Measurements from ENCODE around the gene SRPK2. TPM values are rescaled to one million over a fixed set of nuclear protein-coding genes. Genes with fewer than 3 reads are reported as not detected.

Gene SRPK2
- total and polyA plus RNA-seq, 2 donors (not counting 1 experiment from before 2014, with no cell fraction given), result 15.2 to 108 TPM

- intact Hi-C loops (cut with micrococcal nuclease), result no loop called here
- Histone ChIP-seq H3K4me1 (ENCODE audit: control insufficient read depth in 2 of 2, insufficient read depth in 2 of 2, low read length in 2 of 2) (peaks cover 17 to 23% of the 10 kb centered on the region in 2 donors), H4K20me1 (ENCODE audit: control insufficient read depth, insufficient read depth, low read length, poor library complexity, severe bottlenecking) (peaks cover 94% of the 10 kb centered on the region), H3K79me2 (ENCODE audit: control insufficient read depth, insufficient read depth, low read length) (peaks cover 98% of the 10 kb centered on the region), H3K27me3 (replicated peaks in 1 of 4; ENCODE audit: control extremely low read depth in 1 of 4, control insufficient read depth in 3 of 4, insufficient read depth in 4 of 4, low read length in 3 of 4) (no peaks in the 10 kb centered on the region), H2AFZ (ENCODE audit: insufficient read depth, low read depth, low read length, poor library complexity, severe bottlenecking) (no peak overlapping the region), H3K36me3 (replicated peaks in 1 of 2; ENCODE audit: control extremely low read depth in 1 of 2, control insufficient read depth in 1 of 2, extremely low read depth in 1 of 2, insufficient read depth in 2 of 2, low read length in 1 of 2) (peaks cover 0 to 5% of the 10 kb centered on the region in 2 experiments), H3K4me3 (ENCODE audit: control extremely low read depth in 1 of 5, extremely low read depth in 1 of 5, insufficient read depth in 1 of 5, low read depth in 2 of 5, low read length in 4 of 5) (no peak overlapping the region), H3K27ac (ENCODE audit: low read length in 2 of 2) (peak overlapping the region in 1 of 2 donors; percentile 43), H3K4me2 (replicated peaks; ENCODE audit: low read depth, low read length, poor library complexity, severe bottlenecking) (peak overlapping the region; percentile 15), H3K9ac (ENCODE audit: low read length) (peak overlapping the region; percentile 13), H3K9me3 (ENCODE audit: control extremely low read depth in 1 of 3, control insufficient read depth in 2 of 3, insufficient read depth in 1 of 3, low read length in 2 of 3) (peaks cover 0 to 7% (median 0%) of the 10 kb centered on the region in 3 donors)
- H3K4me1 Mint-ChIP-seq, result peaks cover 33% of the 10 kb centered on the region
- no peak overlapping the region for H3K27ac Mint-ChIP-seq
- ATAC-seq (ENCODE audit: low read depth) (no peak), DNase-seq (no peak)
- no peaks in the 10 kb centered on the region for H3K27me3 Mint-ChIP-seq
- no peaks in the 10 kb centered on the region for H3K9me3 Mint-ChIP-seq (ENCODE audit: insufficient read depth)
- POLR2A ChIA-PET, result no interaction called here
- TF ChIP-seq CTCF (IDR thresholded peaks at IDR 0.05), result no peak
- no peak for TF ChIP-seq EZH2 (IDR thresholded peaks at IDR 0.05; ENCODE audit: borderline replicate concordance, insufficient read depth, low read depth, low read length, poor library complexity, severe bottlenecking)
- CTCF ChIA-PET, result no interaction called here
- H3K4me3 Mint-ChIP-seq, result no peak overlapping the region
- WGBS (ENCODE audit: insufficient coverage), result 100% methylated on average over 2 of the region's 4 CpGs
These were observed 142.5 kb downstream of the SRPK2 start for GRCh38 chr7:105246256-105246655.

- H2AFZ ChIP-seq (ENCODE audit: insufficient read depth, low read depth, low read length, poor library complexity, severe bottlenecking), result no peak overlapping the region
- H3K79me2 ChIP-seq (ENCODE audit: control insufficient read depth, insufficient read depth, low read length), result peaks cover 98% of the 10 kb centered on the region
- CTCF ChIA-PET, result no interaction called here
- Mint-ChIP-seq H3K9me3 (ENCODE audit: insufficient read depth) (no peaks in the 10 kb centered on the region), H3K4me3 (no peak overlapping the region), H3K4me1 (peaks cover 33% of the 10 kb centered on the region), H3K27ac (no peak overlapping the region), H3K27me3 (no peaks in the 10 kb centered on the region)
- no peaks in the 10 kb centered on the region for H3K27me3 ChIP-seq (replicated peaks in 1 of 4; ENCODE audit: control extremely low read depth in 1 of 4, control insufficient read depth in 3 of 4, insufficient read depth in 4 of 4, low read length in 3 of 4)
- peaks cover 92% of the 10 kb centered on the region for H4K20me1 ChIP-seq (ENCODE audit: control insufficient read depth, insufficient read depth, low read length, poor library complexity, severe bottlenecking)
- H3K36me3 ChIP-seq (replicated peaks in 1 of 2; ENCODE audit: control extremely low read depth in 1 of 2, control insufficient read depth in 1 of 2, extremely low read depth in 1 of 2, insufficient read depth in 2 of 2, low read length in 1 of 2), result peaks cover 0 to 6% of the 10 kb centered on the region in 2 experiments
- H3K9ac ChIP-seq (ENCODE audit: low read length), result peak overlapping the region; percentile 13
- H3K9me3 ChIP-seq (ENCODE audit: control extremely low read depth in 1 of 3, control insufficient read depth in 2 of 3, insufficient read depth in 1 of 3, low read length in 2 of 3), result peaks cover 0 to 7% (median 0%) of the 10 kb centered on the region in 3 donors
- 60% methylated on average over 7 of the region's 12 CpGs for WGBS (ENCODE audit: insufficient coverage)
- DNase-seq, result no peak
- peaks cover 24 to 26% of the 10 kb centered on the region in 2 donors for H3K4me1 ChIP-seq (ENCODE audit: control insufficient read depth in 2 of 2, insufficient read depth in 2 of 2, low read length in 2 of 2)
- H3K4me2 ChIP-seq (replicated peaks; ENCODE audit: low read depth, low read length, poor library complexity, severe bottlenecking), result peak overlapping the region; percentile 15
- H3K27ac ChIP-seq (ENCODE audit: low read length in 2 of 2), result peak overlapping the region in 1 of 2 donors; percentile 43
- peak; percentile 45 for ATAC-seq (ENCODE audit: low read depth)
- no peak overlapping the region for H3K4me3 ChIP-seq (ENCODE audit: control extremely low read depth in 1 of 5, extremely low read depth in 1 of 5, insufficient read depth in 1 of 5, low read depth in 2 of 5, low read length in 4 of 5)
- intact Hi-C loops (cut with micrococcal nuclease), result no loop called here
- no peak for TF ChIP-seq EZH2 (IDR thresholded peaks at IDR 0.05; ENCODE audit: borderline replicate concordance, insufficient read depth, low read depth, low read length, poor library complexity, severe bottlenecking)
- TF ChIP-seq CTCF (IDR thresholded peaks at IDR 0.05), result no peak
- POLR2A ChIA-PET, result no interaction called here
These were observed 143.2 kb downstream of the SRPK2 start for GRCh38 chr7:105245398-105246114.
